Measurements from ENCODE around the gene WWC1. TPM values are rescaled to one million over a fixed set of nuclear protein-coding genes. Genes with fewer than 3 reads are reported as not detected.

WWC1 gene
- total and polyA plus RNA-seq, 12 donors = 0.10 to 5.8 (median 0.55) TPM

- DNase-seq = no peak
- no peaks in the 10 kb centered on the region for H3K27me3 ChIP-seq
- no peak overlapping the region for H3K27ac ChIP-seq
- intact Hi-C loops (cut with DNase I) = no loop called here
- no peaks in the 10 kb centered on the region for H3K9me3 ChIP-seq (replicated peaks in 1 of 3)
- H3K4me1 ChIP-seq (replicated peaks in 1 of 2) = no peaks in the 10 kb centered on the region
- TF ChIP-seq POLR2A (IDR thresholded peaks at IDR 0.05) (no peak), CTCF (IDR thresholded peaks at IDR 0.05) (no peak)
- no peaks in the 10 kb centered on the region for H3K36me3 ChIP-seq (replicated peaks in 1 of 2)
- no peak overlapping the region for H3K4me3 ChIP-seq
- 74 to 88% (median 78%) methylated on average over 9 of the region's 9 CpGs for WGBS, 4 donors
Observed at GRCh38 chr5:168254013-168254693, 37.3 kb upstream of the WWC1 start.

DNA sequence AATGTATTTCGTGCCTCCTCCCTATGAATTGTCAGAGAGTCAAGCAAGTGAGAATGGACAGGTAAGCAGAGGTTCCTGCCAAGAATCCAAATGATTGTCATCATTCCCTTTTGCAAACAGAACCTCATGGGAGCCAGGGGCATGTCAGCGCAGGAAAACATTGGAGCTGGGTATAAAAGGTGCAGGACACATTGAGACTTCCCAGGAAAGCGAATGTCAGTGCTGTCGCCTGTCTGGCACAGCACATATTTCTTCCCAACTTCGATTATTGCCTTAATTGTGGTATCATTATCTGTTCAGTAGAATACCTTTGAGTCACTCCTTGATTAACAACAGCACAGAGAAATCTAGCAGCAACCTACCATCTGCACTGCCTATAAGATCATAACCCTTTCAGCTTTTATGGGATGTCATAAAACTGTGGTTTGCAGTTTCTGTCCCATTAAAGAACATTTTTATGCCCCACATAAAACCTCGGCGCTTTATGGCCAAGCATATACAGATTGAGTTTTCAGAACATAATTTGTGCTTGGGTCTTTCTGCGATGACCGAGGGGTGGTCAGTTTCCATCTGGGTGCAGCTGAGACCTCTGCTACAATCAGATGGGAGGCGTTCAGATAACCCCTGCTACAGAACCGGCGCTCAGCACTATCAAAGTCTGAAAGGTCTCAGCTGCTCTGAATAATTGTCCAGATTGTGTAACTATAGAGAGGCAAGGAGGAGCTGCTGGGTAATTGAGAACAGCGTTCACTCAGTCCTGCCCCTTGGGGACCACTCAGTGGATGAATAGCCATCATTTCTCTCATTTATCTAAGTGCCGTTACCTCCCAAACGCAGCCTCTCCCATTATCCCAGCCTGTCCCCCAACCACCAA is 30.9 kb upstream of the WWC1 start:
- no peak for DNase-seq
- Histone ChIP-seq H3K36me3 (replicated peaks in 1 of 2) (no peaks in the 10 kb centered on the region), H3K9me3 (replicated peaks in 1 of 3) (no peaks in the 10 kb centered on the region), H3K4me3 (no peak overlapping the region), H3K27ac (no peak overlapping the region), H3K4me1 (replicated peaks in 1 of 2) (no peaks in the 10 kb centered on the region), H3K27me3 (no peaks in the 10 kb centered on the region)
- no peak for TF ChIP-seq POLR2A (IDR thresholded peaks at IDR 0.05)
- no peak for TF ChIP-seq CTCF (IDR thresholded peaks at IDR 0.05)
- 70 to 76% (median 72%) methylated on average over 15 of the region's 15 CpGs for WGBS, 4 donors
- intact Hi-C loops (cut with DNase I) = no loop called here

- intact Hi-C loops (cut with DNase I) = no loop called here
- Histone ChIP-seq H3K9me3 (replicated peaks in 1 of 3) (no peaks in the 10 kb centered on the region), H3K4me1 (replicated peaks in 1 of 2) (no peaks in the 10 kb centered on the region), H3K27ac (no peak overlapping the region), H3K27me3 (no peaks in the 10 kb centered on the region), H3K4me3 (no peak overlapping the region), H3K36me3 (replicated peaks in 1 of 2) (no peaks in the 10 kb centered on the region)
- TF ChIP-seq CTCF (IDR thresholded peaks at IDR 0.05) = no peak
- TF ChIP-seq POLR2A (IDR thresholded peaks at IDR 0.05) = no peak
- DNase-seq = no peak
- WGBS, 4 donors = 26 to 49% (median 39%) methylated on average over 3 of the region's 3 CpGs
Observed at GRCh38 chr5:168261227-168261571, 30.2 kb upstream of the WWC1 start.

DNA sequence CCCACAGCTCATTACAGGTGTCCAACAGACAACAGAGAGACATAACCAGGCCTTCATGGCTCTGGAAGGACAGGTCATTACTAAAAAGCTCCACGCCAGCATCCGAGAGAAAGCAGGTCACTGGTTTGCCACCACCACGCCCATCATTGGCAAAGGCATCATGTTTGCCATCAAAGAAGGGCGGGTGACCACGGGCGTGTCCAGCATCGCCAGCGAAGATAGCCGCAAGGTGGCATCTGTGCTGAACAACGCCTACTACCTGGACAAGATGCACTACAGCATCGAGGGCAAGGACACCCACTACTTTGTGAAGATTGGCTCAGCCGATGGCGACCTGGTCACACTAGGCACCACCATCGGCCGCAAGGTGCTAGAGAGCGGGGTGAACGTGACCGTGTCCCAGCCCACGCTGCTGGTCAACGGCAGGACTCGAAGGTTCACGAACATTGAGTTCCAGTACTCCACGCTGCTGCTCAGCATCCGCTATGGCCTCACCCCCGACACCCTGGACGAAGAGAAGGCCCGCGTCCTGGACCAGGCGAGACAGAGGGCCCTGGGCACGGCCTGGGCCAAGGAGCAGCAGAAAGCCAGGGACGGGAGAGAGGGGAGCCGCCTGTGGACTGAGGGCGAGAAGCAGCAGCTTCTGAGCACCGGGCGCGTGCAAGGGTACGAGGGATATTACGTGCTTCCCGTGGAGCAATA is 29.3 kb upstream of the WWC1 start:
- Histone ChIP-seq H3K4me1 (replicated peaks in 1 of 2) (no peaks in the 10 kb centered on the region), H3K27ac (no peak overlapping the region), H3K27me3 (no peaks in the 10 kb centered on the region), H3K4me3 (no peak overlapping the region), H3K9me3 (replicated peaks in 1 of 3) (no peaks in the 10 kb centered on the region), H3K36me3 (replicated peaks in 1 of 2) (no peaks in the 10 kb centered on the region)
- intact Hi-C loops (cut with DNase I) = no loop called here
- 90 to 93% (median 92%) methylated on average over 29 to 39 of the region's 39 CpGs for WGBS, 4 donors
- TF ChIP-seq CTCF (IDR thresholded peaks at IDR 0.05) = no peak
- TF ChIP-seq POLR2A (IDR thresholded peaks at IDR 0.05) = no peak
- no peak for DNase-seq

Data from adrenal gland (tissue), 12 donors.